ENCODE results near the gene TNFRSF19. TPM values are rescaled to one million over a fixed set of nuclear protein-coding genes. Genes with fewer than 3 reads are reported as not detected.

TNFRSF19 gene
- total RNA-seq, 4 donors from 2014 or later = 0.51 to 1.5 (median 1.0) TPM

DNA sequence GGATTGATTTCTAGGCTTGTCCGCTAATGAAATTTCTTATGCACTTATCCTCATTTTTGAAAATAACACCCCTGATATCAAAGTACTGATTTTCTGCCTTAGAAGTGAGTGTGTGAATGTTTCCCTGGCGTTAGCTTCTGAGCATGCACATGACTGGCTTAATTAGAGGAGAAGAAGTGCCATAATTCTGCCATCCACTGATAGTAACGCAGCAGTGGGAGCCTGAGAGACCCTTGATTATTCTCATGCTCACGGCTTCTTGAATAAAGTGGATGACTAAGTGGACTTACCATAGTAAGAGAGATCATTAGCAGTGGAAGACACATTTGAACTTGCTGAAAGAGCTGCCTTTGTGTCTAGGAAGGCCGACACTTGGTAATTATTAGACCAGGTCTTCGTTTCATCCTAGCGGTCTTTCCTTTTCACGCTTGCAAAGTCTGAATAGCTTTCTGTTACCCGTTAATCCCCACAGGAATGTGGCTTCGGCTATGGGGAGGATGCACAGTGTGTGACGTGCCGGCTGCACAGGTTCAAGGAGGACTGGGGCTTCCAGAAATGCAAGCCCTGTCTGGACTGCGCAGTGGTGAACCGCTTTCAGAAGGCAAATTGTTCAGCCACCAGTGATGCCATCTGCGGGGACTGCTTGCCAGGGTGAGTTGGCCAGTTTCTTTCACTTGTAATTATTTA, 45.3 kb downstream of the TNFRSF19 start:
- DNase-seq = no peak
- H3K36me3 ChIP-seq = no peaks in the 10 kb centered on the region
- TF ChIP-seq POLR2A (IDR thresholded peaks at IDR 0.05) = no peak
- TF ChIP-seq, protein P1, sequence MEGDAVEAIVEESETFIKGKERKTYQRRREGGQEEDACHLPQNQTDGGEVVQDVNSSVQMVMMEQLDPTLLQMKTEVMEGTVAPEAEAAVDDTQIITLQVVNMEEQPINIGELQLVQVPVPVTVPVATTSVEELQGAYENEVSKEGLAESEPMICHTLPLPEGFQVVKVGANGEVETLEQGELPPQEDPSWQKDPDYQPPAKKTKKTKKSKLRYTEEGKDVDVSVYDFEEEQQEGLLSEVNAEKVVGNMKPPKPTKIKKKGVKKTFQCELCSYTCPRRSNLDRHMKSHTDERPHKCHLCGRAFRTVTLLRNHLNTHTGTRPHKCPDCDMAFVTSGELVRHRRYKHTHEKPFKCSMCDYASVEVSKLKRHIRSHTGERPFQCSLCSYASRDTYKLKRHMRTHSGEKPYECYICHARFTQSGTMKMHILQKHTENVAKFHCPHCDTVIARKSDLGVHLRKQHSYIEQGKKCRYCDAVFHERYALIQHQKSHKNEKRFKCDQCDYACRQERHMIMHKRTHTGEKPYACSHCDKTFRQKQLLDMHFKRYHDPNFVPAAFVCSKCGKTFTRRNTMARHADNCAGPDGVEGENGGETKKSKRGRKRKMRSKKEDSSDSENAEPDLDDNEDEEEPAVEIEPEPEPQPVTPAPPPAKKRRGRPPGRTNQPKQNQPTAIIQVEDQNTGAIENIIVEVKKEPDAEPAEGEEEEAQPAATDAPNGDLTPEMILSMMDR (IDR thresholded peaks at IDR 0.05 in 4 of 5, conservative IDR thresholded peaks at IDR 0.05 in 1 of 5) = no peak
- no peaks in the 10 kb centered on the region for H3K27me3 ChIP-seq
- ATAC-seq = no peak
- H3K9me3 ChIP-seq = no peaks in the 10 kb centered on the region
- in situ Hi-C loops (cut with MboI; ENCODE audit: low sequenced_read_pairs in 4 of 4) = no loop called here
- peaks cover 0 to under 1% of the 10 kb centered on the region in 2 donors for H3K4me1 ChIP-seq
- intact Hi-C loops (cut with DNase I; ENCODE audit: low total_unique reads) = no loop called here
- H3K4me3 ChIP-seq = no peak overlapping the region
- no peak overlapping the region for H3K27ac ChIP-seq

DNA sequence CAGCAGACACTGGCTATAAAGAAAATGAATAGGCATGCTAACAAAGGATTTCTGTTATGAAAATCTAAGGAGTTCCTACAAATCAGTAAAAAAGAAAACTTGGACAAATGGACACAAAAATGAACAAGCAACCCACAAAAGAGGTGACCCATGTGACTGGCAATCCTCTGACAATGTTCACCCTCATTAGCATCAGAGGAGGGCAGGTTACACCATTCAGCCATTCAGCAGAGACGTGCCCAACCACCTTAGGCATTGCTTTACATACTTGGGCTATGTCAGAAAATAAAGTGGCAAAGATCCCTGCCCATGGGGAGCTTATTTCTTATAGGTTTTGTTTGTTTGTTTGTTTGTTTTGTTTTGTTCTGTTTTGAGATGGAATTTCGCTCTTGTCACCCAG, 46.0 kb downstream of the TNFRSF19 start:
- in situ Hi-C loops (cut with MboI; ENCODE audit: low sequenced_read_pairs in 4 of 4) = no loop called here
- H3K27ac ChIP-seq = no peak overlapping the region
- H3K27me3 ChIP-seq = no peaks in the 10 kb centered on the region
- DNase-seq = no peak
- ATAC-seq = no peak
- no peaks in the 10 kb centered on the region for H3K9me3 ChIP-seq
- intact Hi-C loops (cut with DNase I; ENCODE audit: low total_unique reads) = no loop called here
- H3K36me3 ChIP-seq = no peaks in the 10 kb centered on the region
- no peaks in the 10 kb centered on the region for H3K4me1 ChIP-seq
- TF ChIP-seq, protein P1 (IDR thresholded peaks at IDR 0.05 in 4 of 5, conservative IDR thresholded peaks at IDR 0.05 in 1 of 5) = no peak
- no peak for TF ChIP-seq POLR2A (IDR thresholded peaks at IDR 0.05)
- H3K4me3 ChIP-seq = no peak overlapping the region

DNA sequence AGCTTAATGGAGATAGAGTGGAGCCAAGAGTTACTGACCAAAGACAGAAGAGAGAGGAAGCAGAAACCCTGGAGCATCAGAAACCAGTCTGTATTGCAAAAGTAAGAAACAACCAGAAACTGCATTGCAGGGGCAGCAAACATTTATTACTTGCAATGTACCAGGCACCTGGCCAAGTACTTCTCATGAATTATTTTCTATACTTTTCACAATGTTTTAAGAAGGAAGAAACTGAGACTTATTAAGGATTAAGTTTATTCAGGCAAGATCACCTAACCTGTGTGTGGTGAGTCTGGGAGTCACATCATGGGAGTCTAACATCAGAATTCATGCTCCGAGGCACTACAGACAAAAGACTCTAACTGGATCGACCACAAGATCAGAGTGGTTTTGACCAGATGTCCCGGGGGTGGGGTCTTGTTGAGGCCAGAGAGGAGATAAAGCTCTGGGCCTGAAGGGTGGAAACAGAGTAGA, 47.4 kb downstream of the TNFRSF19 start:
- no peak for ATAC-seq
- no peak for TF ChIP-seq POLR2A (IDR thresholded peaks at IDR 0.05)
- TF ChIP-seq, protein P1 (IDR thresholded peaks at IDR 0.05 in 4 of 5, conservative IDR thresholded peaks at IDR 0.05 in 1 of 5) = no peak
- Histone ChIP-seq H3K27ac (no peak overlapping the region), H3K36me3 (no peaks in the 10 kb centered on the region), H3K27me3 (no peaks in the 10 kb centered on the region), H3K4me1 (no peaks in the 10 kb centered on the region), H3K4me3 (no peak overlapping the region), H3K9me3 (no peaks in the 10 kb centered on the region)
- in situ Hi-C loops (cut with MboI; ENCODE audit: low sequenced_read_pairs in 4 of 4) (no loop called here), intact Hi-C loops (cut with DNase I; ENCODE audit: low total_unique reads) (no loop called here)
- no peak for DNase-seq

DNA sequence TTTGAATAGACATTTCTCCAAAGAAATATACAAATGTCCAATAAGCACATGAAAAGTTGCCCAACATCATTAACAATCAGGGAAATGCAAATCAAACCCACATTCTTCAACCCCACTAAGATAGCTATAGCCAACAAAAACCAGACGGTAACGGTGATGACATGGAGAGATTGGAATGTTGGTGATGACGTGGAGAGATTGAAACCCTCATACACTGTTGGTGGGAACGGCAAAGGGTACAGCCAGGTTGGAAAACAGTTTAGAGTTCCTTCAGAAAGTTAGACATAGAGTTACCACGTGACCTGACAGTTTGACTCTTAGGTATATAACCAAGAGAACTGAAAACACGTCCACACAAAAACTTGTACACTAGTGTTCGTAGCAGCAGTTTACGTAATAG, 48.1 kb downstream of the TNFRSF19 start:
- H3K36me3 ChIP-seq = no peaks in the 10 kb centered on the region
- no peak overlapping the region for H3K4me3 ChIP-seq
- in situ Hi-C loops (cut with MboI; ENCODE audit: low sequenced_read_pairs in 4 of 4) = no loop called here
- no peaks in the 10 kb centered on the region for H3K27me3 ChIP-seq
- intact Hi-C loops (cut with DNase I; ENCODE audit: low total_unique reads) = no loop called here
- ATAC-seq = no peak
- DNase-seq = no peak
- TF ChIP-seq, protein P1 (IDR thresholded peaks at IDR 0.05 in 4 of 5, conservative IDR thresholded peaks at IDR 0.05 in 1 of 5) = no peak
- TF ChIP-seq POLR2A (IDR thresholded peaks at IDR 0.05) = no peak
- no peaks in the 10 kb centered on the region for H3K4me1 ChIP-seq
- no peaks in the 10 kb centered on the region for H3K9me3 ChIP-seq
- H3K27ac ChIP-seq = no peak overlapping the region
